Left lung (tissue), 10 donors: ENCODE results near the gene ONECUT2. TPM values are rescaled to one million over a fixed set of nuclear protein-coding genes. Genes with fewer than 3 reads are reported as not detected.
A peak's percentile ranks its signal among the peaks of the same experiment; 100 is the strongest.

Experiments
- ATAC-seq: fragments of 200-7000 bp; cut with Tn5 transposase; one replicate; pipeline ENCODE4 v1.9.1; 2020; ENCODE audit warnings: moderate library complexity
- DNase-seq, 4 donors: peaks; one replicate each; pipeline ENCODE4 v3.0.0-alpha.2; 2013 to 2020
- H3K27ac ChIP-seq, 2 donors: fragments of 200-600 bp; sonication (generic) in 1 of 2; one replicate each; pipeline versions ENCODE4 v1.5.0 to v1.8.0; 2020 to 2021
- H3K27me3 ChIP-seq, 2 donors: fragments of 200-600 bp; sonication (generic) in 1 of 2; one replicate each; pipeline versions ENCODE4 v1.5.0 to v1.8.0; 2020 to 2021
- H3K36me3 ChIP-seq, 2 donors: fragments of 200-600 bp; sonication (generic) in 1 of 2; one replicate each; pipeline versions ENCODE4 v1.5.0 to v1.8.0; 2020 to 2021
- H3K4me1 ChIP-seq, 2 donors: fragments of 200-600 bp; one replicate each; pipeline ENCODE4 v1.8.0; 2021
- H3K4me3 ChIP-seq, 2 donors: fragments of 200-600 bp; sonication (generic) in 1 of 2; one replicate each; pipeline versions ENCODE4 v1.5.0 to v1.8.0; 2020 to 2021; ENCODE audit warnings: mild to moderate bottlenecking in 1 of 2
- H3K9me3 ChIP-seq, 2 donors: fragments of 200-600 bp; sonication (generic) in 1 of 2; one replicate each; pipeline versions ENCODE4 v1.5.0 to v1.8.0; 2020 to 2021
- intact Hi-C, 2 donors: fragments of 100-400 bp; cut with DNase I; formaldehyde crosslinking; loops; one replicate each; pipeline versions ENCODE4 v1.11.2 to v1.14.2; 2022
- polyA plus RNA-seq, 6 donors: library from polyadenylated mRNA; unstranded; fragments of 120-200 nt; gene quantifications; one replicate each; pipeline ENCODE4 v1.2.1, GENCODE V29; 2013; ENCODE audit not compliant: insufficient read length in 6 of 6
- total RNA-seq, 2 donors: library from RNA; stranded (reverse); fragmentation: NEBNext Ultra II Directional; extraction: Animal tissue kit (Norgen Biotek cat#: 25700); gene quantifications; one replicate each; pipeline ENCODE4 v1.2.1, GENCODE V29; 2021
- TF ChIP-seq, protein P1 (sequence below), 2 donors: fragments of 200-600 bp; sonication (generic) in 1 of 2; IDR thresholded peaks; one replicate each; pipeline versions ENCODE4 v1.5.0 to v1.8.0; 2021; ENCODE audit warnings: antibody characterized with exemption in 2 of 2
- donor health status: DM: no; HTN: yes; CAD: no.
- donor health status: DM: no; HTN: no; CAD: no.

ONECUT2 gene
- total and polyA plus RNA-seq, 8 donors: 0.03 to 0.26 (median 0.06) TPM

DNA sequence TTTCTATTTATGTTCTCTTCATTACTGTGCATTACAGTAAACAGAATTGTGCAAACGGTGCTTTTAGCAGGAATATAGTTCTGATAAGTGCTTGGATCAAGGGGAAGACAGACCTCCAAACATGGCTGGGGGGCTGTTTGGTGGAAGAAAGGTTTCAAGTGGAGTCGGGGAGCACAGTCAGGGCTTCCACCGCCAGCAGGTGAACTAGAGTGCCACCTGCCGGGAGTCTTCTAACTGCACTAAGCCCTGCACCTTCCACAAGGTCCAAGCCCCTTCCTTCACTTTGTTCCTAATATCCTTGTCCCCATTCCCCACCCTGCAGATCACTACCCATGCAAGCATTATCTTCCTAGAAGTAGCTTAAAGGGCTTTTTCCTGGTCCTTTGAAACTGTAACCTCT, 11.1 kb downstream of the ONECUT2 start:
- ATAC-seq (peak; percentile 61), DNase-seq (no peak)
- Histone ChIP-seq H3K27me3 (peaks cover 32 to 95% of the 10 kb centered on the region in 2 donors), H3K27ac (no peak overlapping the region), H3K4me3 (no peak overlapping the region), H3K9me3 (no peaks in the 10 kb centered on the region), H3K4me1 (peaks cover 0 to under 1% of the 10 kb centered on the region in 2 donors), H3K36me3 (no peaks in the 10 kb centered on the region)
- TF ChIP-seq, protein P1, sequence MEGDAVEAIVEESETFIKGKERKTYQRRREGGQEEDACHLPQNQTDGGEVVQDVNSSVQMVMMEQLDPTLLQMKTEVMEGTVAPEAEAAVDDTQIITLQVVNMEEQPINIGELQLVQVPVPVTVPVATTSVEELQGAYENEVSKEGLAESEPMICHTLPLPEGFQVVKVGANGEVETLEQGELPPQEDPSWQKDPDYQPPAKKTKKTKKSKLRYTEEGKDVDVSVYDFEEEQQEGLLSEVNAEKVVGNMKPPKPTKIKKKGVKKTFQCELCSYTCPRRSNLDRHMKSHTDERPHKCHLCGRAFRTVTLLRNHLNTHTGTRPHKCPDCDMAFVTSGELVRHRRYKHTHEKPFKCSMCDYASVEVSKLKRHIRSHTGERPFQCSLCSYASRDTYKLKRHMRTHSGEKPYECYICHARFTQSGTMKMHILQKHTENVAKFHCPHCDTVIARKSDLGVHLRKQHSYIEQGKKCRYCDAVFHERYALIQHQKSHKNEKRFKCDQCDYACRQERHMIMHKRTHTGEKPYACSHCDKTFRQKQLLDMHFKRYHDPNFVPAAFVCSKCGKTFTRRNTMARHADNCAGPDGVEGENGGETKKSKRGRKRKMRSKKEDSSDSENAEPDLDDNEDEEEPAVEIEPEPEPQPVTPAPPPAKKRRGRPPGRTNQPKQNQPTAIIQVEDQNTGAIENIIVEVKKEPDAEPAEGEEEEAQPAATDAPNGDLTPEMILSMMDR (IDR thresholded peaks at IDR 0.05): peak; percentile 9 to 13
- intact Hi-C loops: no loop called here

DNA sequence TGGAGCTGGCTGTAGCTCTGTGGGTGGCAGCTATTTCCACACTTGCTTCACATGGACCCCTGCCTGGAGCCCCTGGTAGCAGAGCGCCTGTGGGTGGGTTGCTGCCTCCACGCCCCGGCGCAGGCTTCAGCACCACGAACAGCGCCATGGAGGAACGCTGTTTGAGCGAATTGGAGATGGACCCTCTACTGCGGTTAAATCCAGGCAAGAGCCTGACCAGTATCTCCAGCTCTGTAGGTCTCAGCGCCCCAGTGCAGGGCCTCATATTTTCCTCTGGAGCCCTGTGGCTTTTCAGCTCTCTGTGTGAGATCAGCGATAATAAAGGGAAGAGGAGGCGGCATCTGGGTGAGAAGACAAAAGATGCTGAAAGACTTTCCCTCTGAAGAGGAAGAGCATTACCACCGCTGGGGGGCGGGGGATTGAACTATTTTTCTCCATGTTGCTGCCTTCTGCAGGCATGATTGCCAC, 12.0 kb downstream of the ONECUT2 start:
- ATAC-seq: peak; percentile 73
- intact Hi-C loops: no loop called here
- H3K4me1 ChIP-seq: no peaks in the 10 kb centered on the region
- H3K27ac ChIP-seq: no peak overlapping the region
- TF ChIP-seq, protein P1 (IDR thresholded peaks at IDR 0.05): no peak
- DNase-seq: peak in 1 of 4 donors; percentile 57
- H3K9me3 ChIP-seq: no peaks in the 10 kb centered on the region
- no peaks in the 10 kb centered on the region for H3K36me3 ChIP-seq
- H3K27me3 ChIP-seq: peaks cover 23 to 87% of the 10 kb centered on the region in 2 donors
- H3K4me3 ChIP-seq: no peak overlapping the region

- Histone ChIP-seq H3K4me3 (no peak overlapping the region), H3K36me3 (no peaks in the 10 kb centered on the region), H3K9me3 (no peaks in the 10 kb centered on the region), H3K27ac (no peak overlapping the region), H3K4me1 (no peaks in the 10 kb centered on the region), H3K27me3 (peaks cover 0 to 20% of the 10 kb centered on the region in 2 donors)
- no peak for ATAC-seq
- no peak for DNase-seq
- intact Hi-C loops: no loop called here
- TF ChIP-seq, protein P1 (IDR thresholded peaks at IDR 0.05): no peak
These were observed 20.5 kb downstream of the ONECUT2 start for GRCh38 chr18:57455576-57456129.

- Histone ChIP-seq H3K36me3 (no peaks in the 10 kb centered on the region), H3K4me3 (no peak overlapping the region)
These were observed 26.6 kb downstream of the ONECUT2 start for GRCh38 chr18:57461652-57462269.

DNA sequence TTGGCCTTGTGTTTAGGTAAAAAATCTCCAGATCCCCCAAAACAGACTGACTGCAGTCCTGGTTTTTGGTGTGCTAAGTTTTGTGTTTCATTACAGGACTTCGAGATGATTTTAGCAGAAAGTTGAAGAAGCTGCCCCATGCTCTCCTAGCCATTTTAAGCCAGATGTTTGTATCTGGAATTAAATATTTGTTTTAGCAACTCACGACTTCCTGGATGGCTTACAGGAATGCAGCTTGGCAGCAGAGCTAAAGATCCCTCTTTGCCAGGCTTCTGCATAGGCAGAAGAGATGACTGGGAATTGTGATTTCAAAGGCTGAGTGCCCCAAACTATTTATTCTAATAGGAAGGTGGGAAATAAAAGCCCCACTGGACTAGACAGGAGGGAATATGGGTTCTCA, 31.1 kb downstream of the ONECUT2 start:
- intact Hi-C loops: no loop called here

More at GRCh38 chr18:57461652-57462269, 26.6 kb downstream of the ONECUT2 start:
- Histone ChIP-seq H3K9me3 (no peaks in the 10 kb centered on the region), H3K27ac (no peak overlapping the region), H3K4me1 (peaks cover 0 to 3% of the 10 kb centered on the region in 2 donors), H3K27me3 (no peaks in the 10 kb centered on the region)
- intact Hi-C loops: no loop called here
- TF ChIP-seq, protein P1 (IDR thresholded peaks at IDR 0.05): no peak
- DNase-seq (no peak), ATAC-seq (no peak)

More for the DNA sequence above, 31.1 kb downstream of the ONECUT2 start:
- H3K4me1 ChIP-seq: peaks cover 0 to 5% of the 10 kb centered on the region in 2 donors
- TF ChIP-seq, protein P1 (IDR thresholded peaks at IDR 0.05): no peak
- H3K27ac ChIP-seq: no peak overlapping the region
- DNase-seq (no peak), ATAC-seq (no peak)
- no peaks in the 10 kb centered on the region for H3K36me3 ChIP-seq
- H3K4me3 ChIP-seq: no peak overlapping the region
- no peaks in the 10 kb centered on the region for H3K9me3 ChIP-seq
- H3K27me3 ChIP-seq: no peaks in the 10 kb centered on the region
